Heart right ventricle (tissue), 16 donors: Measurements from ENCODE around the gene LBX1. TPM values are rescaled to one million over a fixed set of nuclear protein-coding genes. Genes with fewer than 3 reads are reported as not detected.

Experiments
- ATAC-seq, 8 donors: fragments of 200-7000 bp; cut with Tn5 transposase; one replicate each; pipeline ENCODE4 v1.9.1; 2020; ENCODE audit warnings: mild to moderate bottlenecking in 8 of 8, moderate library complexity in 8 of 8, moderate number of reproducible peaks in 1 of 8
- DNase-seq, 2 donors: peaks; one replicate each; pipeline ENCODE4 v3.0.0-alpha.2; 2020
- H3K27ac ChIP-seq, 10 donors: fragments of 200-600 bp; sonication (generic) in 2 of 10; one replicate each; pipeline versions ENCODE4 v1.5.0 to v1.8.0; 2020 to 2022; ENCODE audit warnings: mild to moderate bottlenecking in 3 of 10
- H3K27me3 ChIP-seq, 7 donors: fragments of 200-600 bp; one replicate each; pipeline ENCODE4 v1.8.0; 2021 to 2022; ENCODE audit warnings: mild to moderate bottlenecking in 2 of 7
- H3K36me3 ChIP-seq, 9 donors: fragments of 200-600 bp; sonication (generic) in 1 of 9; one replicate each; pipeline versions ENCODE4 v1.5.0 to v1.8.0; 2020 to 2022; ENCODE audit warnings: mild to moderate bottlenecking in 2 of 9
- H3K4me1 ChIP-seq, 9 donors: fragments of 200-600 bp; sonication (generic) in 1 of 9; one replicate each; pipeline versions ENCODE4 v1.5.0 to v1.8.0; 2020 to 2022; ENCODE audit warnings: mild to moderate bottlenecking in 4 of 9
- H3K4me3 ChIP-seq, 10 donors: fragments of 200-600 bp; sonication (generic) in 2 of 10; one replicate each; pipeline versions ENCODE4 v1.5.0 to v1.8.0; 2020 to 2022; ENCODE audit warnings: mild to moderate bottlenecking in 7 of 10, moderate library complexity in 2 of 10
- H3K9me3 ChIP-seq, 11 donors: fragments of 200-600 bp in 10 of 11; sonication (generic) in 2 of 11; one replicate each; pipeline versions ENCODE4 v1.5.0 to v1.8.0; 2013 to 2022; ENCODE audit warnings: mild to moderate bottlenecking in 2 of 11, control low read depth in 1 of 11, moderate library complexity in 1 of 11
- CTCF ChIP-seq, 9 donors: fragments of 200-600 bp; sonication (generic) in 2 of 9; IDR thresholded peaks; one replicate each; pipeline versions ENCODE4 v1.5.0 to v1.8.0; 2021 to 2022; ENCODE audit warnings: antibody characterized with exemption in 9 of 9, mild to moderate bottlenecking in 5 of 9, moderate library complexity in 1 of 9
- WGBS, 2 donors: extraction: QIAGEN DNeasy Blood & Tissue Kit; methylation state at CpG; one replicate each; pipeline ENCODE4 v1.1.7; 2013; ENCODE audit warnings: inconsistent platforms in 1 of 2; 5-methylcytosine and 5-hydroxymethylcytosine counted together
- intact Hi-C, 10 donors: fragments of 100-400 bp; cut with DNase I; formaldehyde crosslinking; loops; one replicate each; pipeline versions ENCODE4 v1.11.1 to v1.14.2; 2022
- polyA plus RNA-seq, 2 donors: library from polyadenylated mRNA; stranded (reverse); fragments of 200-250 nt; gene quantifications; one replicate each; pipeline ENCODE4 v1.2.3, GENCODE V29; 2013
- total RNA-seq, 10 donors: library from RNA; stranded (reverse); fragmentation: NEBNext Ultra II Directional in 3 of 10; extraction: Animal tissue kit (Norgen Biotek cat#: 25700) in 3 of 10; gene quantifications; one replicate each; pipeline versions ENCODE4 v1.2.1 to v1.2.4, GENCODE V29; 2021 to 2023
- donor health status: Arrhythmogenic right ventricular cardiomyopathy.
- donor health status: ischemic (EF 13 %, LVEDD 7.1; RV severe dilation, severe dysfunction).
- donor health status: healthy with polysubstance abuse.
- donor health status: DM: no; HTN: yes; CAD: no.
- donor health status: DM: no; HTN: no; CAD: no.
- donor health status: ischemic (EF 25% LVEDD 6.9; RV normal size, moderate dysfunction).
- donor health status: ischemic (EF 25% LVEDD 5.7; RV mildly dilated, moderate dysfunction).
- donor health status: healthy.
- donor health status: DM: yes; HTN: yes; CAD: no.
- donor health status: Ischemic cardiomyopathy.
- donor health status: ischemic (EF 35%, LVEDD 5.7; RV mildly dilated, moderate dysfunction).
- donor health status: nonischemic (EF 11% LVEDD 7.7; RV severe dilation, severe dysfunction).
- donor health status: DM: yes; HTN: yes; CAD: no.
- donor health status: PGD.
- donor health status: ischemic (EF 29% LVEDD 5.4; RV normal size, mild dysfunction).
- donor health status: nonischemic (EF 23%, LVEDD 6.1; RV moderate dilation, normal function).

Gene LBX1
- total and polyA plus RNA-seq, 12 donors: not detected

GRCh38 chr10:101221963-101222531, 7.2 kb downstream of the LBX1 start:
- intact Hi-C loops: loop anchor here in 1 of 10 donors (5.0 kb wide), 1 partner anchor 70 kb away; no protein-coding TSS in a partner anchor
- H3K36me3 ChIP-seq: no peaks in the 10 kb centered on the region
- peak overlapping the region in 1 of 10 donors; percentile 40 for H3K4me3 ChIP-seq
- DNase-seq: no peak
- H3K9me3 ChIP-seq: no peaks in the 10 kb centered on the region
- no peak for TF ChIP-seq CTCF (IDR thresholded peaks at IDR 0.05)
- H3K27ac ChIP-seq: no peak overlapping the region
- ATAC-seq: no peak
- H3K27me3 ChIP-seq: peaks cover 84 to 100% (median 100%) of the 10 kb centered on the region in 7 donors
- peaks cover 19 to 55% (median 50%) of the 10 kb centered on the region in 9 donors for H3K4me1 ChIP-seq
- 3 to 6% methylated on average over 9 of the region's 9 CpGs for WGBS, 2 donors

- DNase-seq: no peak
- WGBS, 2 donors: 13 to 16% methylated on average over 5 of the region's 5 CpGs
- Histone ChIP-seq H3K27ac (no peak overlapping the region), H3K36me3 (no peaks in the 10 kb centered on the region), H3K4me1 (peaks cover 24 to 55% (median 50%) of the 10 kb centered on the region in 9 donors), H3K27me3 (peaks cover 87 to 100% (median 100%) of the 10 kb centered on the region in 7 donors), H3K9me3 (no peaks in the 10 kb centered on the region), H3K4me3 (no peak overlapping the region)
- no peak for TF ChIP-seq CTCF (IDR thresholded peaks at IDR 0.05)
- ATAC-seq: no peak
- intact Hi-C loops: loop anchor here in 1 of 10 donors (5.0 kb wide), 1 partner anchor 71 kb away; no protein-coding TSS in a partner anchor
Observed at GRCh38 chr10:101221549-101221948, 7.7 kb downstream of the LBX1 start.

- Histone ChIP-seq H3K27ac (no peak overlapping the region), H3K9me3 (no peaks in the 10 kb centered on the region), H3K36me3 (no peaks in the 10 kb centered on the region), H3K27me3 (peaks cover 87 to 100% (median 100%) of the 10 kb centered on the region in 7 donors), H3K4me1 (peaks cover 24 to 55% (median 49%) of the 10 kb centered on the region in 9 donors), H3K4me3 (no peak overlapping the region)
- no peak for TF ChIP-seq CTCF (IDR thresholded peaks at IDR 0.05)
- intact Hi-C loops: loop anchor here in 8 of 10 donors (5.0 to 10.0 kb wide), 8 partner anchors 65 to 562 kb away; partner anchors contain the start of genes FGF8 (in 2 of the 8) and NPM3 (in 1 of the 8)
- WGBS, 2 donors: 41 to 52% methylated on average over 3 of the region's 3 CpGs
- DNase-seq (no peak), ATAC-seq (no peak)
Observed at GRCh38 chr10:101219946-101220451, 9.3 kb downstream of the LBX1 start.

- H3K27me3 ChIP-seq: peaks cover 87 to 100% (median 100%) of the 10 kb centered on the region in 7 donors
- H3K4me1 ChIP-seq: peaks cover 22 to 55% (median 49%) of the 10 kb centered on the region in 9 donors
- H3K36me3 ChIP-seq: no peaks in the 10 kb centered on the region
- DNase-seq (no peak), ATAC-seq (no peak)
- H3K4me3 ChIP-seq: no peak overlapping the region
- 14% methylated on average over 26 of the region's 26 CpGs for WGBS, 2 donors
- H3K27ac ChIP-seq: no peak overlapping the region
- no peak for TF ChIP-seq CTCF (IDR thresholded peaks at IDR 0.05)
- no peaks in the 10 kb centered on the region for H3K9me3 ChIP-seq
- intact Hi-C loops: loop anchor here in 7 of 10 donors (5.0 to 10.0 kb wide), 8 partner anchors 65 to 563 kb away; partner anchors contain the start of genes FGF8 (in 2 of the 7) and NPM3 (in 1 of the 7)
Observed at GRCh38 chr10:101219139-101219945, 9.9 kb downstream of the LBX1 start.
